ENCODE measurements around the gene CRYBB1.

Gene CRYBB1

DNA sequence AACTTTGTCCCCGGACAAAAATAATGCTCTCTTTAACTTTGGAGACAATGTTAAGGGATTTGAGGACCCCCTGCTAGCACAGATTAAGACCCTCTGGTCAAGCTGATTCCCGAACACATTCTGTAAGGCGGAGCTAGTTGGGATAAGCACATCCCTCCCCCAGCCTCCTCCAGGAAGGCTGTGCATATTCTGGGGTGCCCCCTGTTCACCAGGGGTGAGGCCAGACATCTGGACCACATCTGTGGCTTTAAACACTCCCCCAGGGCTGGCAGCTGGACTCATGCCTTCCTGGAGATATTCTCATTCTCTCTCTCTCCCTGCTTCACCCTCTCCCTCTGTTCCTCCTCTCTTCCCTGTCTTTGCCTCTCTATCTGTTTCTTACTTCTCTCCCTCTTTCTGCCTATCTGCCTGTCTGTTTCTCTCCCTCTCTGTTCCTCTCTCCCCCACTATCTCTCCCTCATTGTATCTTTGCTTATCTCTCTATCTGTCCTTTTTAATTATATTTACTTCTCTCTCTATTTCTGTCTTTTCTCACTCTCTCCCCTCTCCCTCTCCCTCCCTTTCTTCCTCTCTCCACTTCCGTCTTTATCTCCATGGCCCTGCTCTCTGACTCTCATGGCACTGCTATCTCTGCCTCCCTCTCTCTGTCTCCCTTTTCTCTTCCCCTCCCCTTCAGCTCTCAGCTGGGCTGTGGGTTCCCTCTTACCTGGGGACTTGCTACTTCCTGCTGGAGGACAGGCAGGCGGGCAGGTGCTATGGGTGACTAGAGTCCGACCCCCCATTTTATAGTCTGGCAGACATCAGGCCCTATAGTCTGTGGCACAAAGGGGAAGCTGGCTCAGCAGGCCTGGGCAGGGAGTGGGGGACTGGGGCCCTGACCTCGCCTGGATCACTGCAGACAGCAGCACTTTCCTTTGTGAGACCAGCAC is at the start of gene CRYBB1:
Gene CRYBB1, minus strand, starts transcription at position 757 of the 929 bp plus-strand sequence. CDS start 1,708 bp downstream, outside the sequence.
- no peak for DNase-seq (ENCODE audit: low read depth in 2 of 2)

DNA sequence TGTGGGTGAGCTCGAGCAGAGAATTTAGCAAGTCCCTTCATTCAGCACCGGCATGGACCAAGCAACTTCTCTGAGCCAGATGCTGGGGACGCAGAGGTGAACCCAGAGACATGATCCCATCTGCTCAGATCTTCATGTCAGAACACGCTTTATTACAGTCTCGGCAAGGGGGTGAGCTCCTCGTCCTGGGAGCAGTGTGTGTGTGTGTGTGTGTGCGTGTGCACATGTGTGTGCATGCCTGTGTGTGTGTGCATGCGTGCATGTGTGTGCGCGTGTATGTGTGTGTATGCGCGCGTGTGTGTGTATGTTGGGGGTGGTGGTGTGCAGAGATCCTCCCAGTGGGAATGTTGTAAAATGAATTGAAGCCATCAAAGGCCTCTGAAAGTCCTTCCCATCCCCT is 49.3 kb upstream of the CRYBB1 start:
- DNase-seq (ENCODE audit: low read depth in 2 of 2): no peak

- no peak for DNase-seq (ENCODE audit: low read depth in 2 of 2)
These were observed 48.0 kb upstream of the CRYBB1 start for GRCh38 chr22:26665813-26666231.

DNA sequence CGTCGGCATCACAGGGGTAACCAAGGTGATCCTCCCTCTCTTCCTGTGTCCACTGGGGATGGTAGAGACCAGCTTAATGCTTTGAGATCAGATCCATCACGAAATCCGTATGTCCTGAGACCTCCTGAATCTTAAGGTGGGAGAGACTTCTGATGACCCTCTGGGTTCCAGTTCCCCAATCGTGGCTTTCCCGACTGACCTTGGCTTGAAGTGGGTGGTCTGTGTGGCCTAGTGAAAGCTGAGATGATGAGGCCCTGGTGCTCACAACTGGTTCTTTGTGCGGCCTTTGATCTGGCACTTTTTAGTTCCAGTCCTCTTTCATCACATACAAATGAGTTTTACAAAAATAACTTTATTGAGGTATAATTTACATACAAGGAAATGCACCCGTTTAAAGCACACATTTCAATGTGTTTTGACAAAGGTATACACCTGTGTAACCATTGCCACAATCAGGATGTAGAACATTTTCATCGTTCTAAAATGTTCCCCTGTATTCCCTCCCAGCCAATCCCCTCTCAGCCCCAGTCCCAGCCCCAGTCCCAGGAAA is 45.6 kb upstream of the CRYBB1 start:
- no peak for DNase-seq (ENCODE audit: low read depth in 2 of 2)

DNA sequence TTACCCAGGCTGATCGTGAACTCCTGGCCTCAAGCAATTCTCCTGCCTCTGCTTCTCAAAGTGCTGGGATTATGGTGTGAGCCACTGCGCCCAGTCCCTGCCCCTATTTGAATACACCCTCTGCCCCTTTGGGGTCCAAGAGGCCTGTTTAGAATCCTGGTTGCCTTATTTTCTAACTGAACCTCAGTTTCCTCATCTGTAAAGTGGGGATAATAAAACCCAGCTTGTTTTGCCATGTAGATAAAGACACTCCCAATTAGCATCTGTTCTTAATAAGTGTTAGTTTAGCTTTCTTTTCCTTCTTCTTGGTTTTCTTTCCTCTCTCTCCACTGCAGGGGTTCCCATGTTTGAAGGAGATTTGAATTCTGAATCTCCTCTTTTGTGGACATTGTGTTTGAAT is 44.3 kb upstream of the CRYBB1 start:
- no peak for DNase-seq (ENCODE audit: low read depth in 2 of 2)

GRCh38 chr22:26660961-26661578 is 43.2 kb upstream of the CRYBB1 start:
- DNase-seq (ENCODE audit: low read depth in 2 of 2): no peak

DNA sequence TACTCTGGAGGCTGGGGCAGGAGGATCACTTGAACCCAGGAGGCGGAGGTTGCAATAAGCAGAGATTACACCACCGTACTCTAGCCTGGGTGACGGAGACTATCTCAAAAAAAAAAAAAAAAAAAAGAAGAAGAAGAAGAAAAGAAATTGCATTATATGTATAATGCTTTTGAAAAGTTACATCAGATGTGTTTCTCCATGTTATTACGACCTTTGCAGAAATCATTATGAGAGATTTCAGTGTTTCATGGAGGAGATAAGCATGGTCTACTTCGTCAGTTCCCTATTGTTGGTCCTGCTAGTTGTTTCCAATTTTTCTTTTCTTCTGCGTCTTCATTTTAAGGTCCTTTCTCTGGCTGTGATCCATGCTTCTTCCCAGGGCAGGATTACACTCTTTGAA is 42.5 kb upstream of the CRYBB1 start:
- no peak for DNase-seq (ENCODE audit: low read depth in 2 of 2)

DNA sequence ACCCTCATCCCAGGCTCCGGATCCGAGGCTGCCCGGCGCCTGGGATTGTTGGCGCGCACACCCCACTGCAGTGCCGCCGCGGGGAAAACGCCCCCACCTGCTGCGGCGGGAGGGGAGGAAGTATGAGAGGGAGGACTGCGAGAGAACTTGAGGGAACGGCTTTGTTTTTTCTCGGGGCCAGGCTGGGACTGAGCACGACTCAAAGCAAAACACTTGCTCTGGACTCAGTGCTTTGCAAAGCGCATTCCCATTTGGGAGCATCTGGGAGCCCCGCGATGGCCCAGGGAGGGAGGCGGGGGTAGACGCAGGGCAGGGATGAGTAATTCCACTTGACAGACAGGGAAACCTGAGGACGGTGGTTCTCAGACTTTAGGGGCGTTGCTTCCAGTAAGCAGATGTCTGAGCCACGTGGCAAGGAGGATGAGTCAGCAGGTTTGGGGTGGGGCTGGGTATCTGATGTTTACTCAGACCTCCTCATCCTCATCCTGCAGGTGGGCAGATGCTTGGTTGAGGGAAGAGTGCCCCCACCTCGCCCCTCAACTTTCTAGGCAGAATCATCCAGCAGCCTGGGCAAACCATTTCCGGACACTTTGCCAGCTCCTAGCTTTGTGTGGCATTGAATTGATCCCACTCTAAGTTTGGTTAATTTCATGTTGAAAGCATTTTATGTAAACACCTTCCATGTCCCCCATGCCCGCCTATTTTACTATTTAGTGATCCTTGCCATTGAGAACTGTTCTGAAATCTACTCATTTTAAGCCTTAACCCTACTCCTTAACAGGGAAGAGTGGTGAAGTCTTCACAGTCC is 41.0 kb upstream of the CRYBB1 start:
- DNase-seq (ENCODE audit: low read depth in 2 of 2): peak; percentile 57 to 58

DNA sequence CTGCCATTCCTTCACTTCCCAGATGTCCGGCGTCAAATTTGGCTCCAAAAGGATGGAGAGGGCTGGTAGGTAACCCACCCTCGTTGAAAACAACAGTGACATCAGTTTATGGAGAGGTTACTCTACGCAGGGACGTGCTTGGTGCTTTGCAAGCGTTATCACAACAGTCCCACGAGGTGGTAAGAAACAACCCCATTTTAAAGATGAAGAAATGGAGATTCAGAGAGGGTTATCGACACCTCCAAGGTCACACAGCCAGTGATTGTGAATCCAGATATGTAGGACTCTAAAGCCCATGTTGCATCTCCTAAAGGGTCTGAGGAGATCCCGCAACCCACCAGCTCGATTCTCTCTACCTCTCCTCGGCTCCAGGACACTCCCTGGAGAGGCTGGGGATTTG is 40.3 kb upstream of the CRYBB1 start:
- no peak for DNase-seq (ENCODE audit: low read depth in 2 of 2)

DNA sequence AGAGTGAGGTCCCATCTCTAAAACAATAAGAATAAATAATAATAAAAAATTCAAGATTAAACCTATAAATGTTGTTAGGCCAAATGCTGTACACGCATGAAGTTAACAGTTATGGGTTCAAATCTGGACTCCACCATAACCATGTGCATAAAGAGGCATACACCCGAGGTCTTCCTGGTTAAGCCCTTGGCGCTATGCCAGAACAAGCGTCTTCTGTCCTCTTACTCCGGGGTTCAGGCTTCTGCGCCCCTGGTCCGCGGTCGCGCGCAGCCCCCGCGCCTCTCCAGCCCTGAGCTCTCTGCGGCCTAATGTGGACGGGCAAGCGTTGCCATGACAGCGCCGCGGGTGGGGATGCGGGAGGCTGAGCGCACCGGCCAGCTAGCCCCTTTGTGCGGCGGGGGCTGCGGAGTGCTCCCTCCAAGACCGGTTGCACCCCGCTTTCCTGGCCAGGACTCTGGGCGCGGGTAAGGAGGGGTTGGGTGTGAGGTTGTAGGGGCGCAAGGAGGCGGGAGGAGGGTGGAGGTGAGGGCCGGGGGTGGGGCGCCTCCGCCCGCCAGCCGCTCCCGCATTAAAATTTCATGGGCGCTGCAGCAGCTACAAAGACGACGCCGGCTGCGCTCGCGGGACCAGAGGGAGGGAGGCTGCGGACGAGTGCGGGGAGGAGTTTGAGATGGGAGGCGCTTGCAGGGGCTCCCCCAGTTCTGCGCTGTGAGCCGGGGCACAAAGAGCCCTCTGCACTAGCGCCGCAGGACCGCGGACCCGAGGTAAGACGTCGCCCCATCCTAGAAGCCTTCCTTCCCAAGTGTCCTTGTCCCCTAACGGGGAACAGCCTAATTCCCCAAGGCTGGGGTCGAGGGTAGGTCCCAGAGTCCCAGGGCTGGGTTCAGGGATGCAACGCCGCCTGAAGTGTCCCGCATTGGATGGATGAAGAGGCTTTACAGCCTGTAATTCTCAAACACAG is 39.3 kb upstream of the CRYBB1 start, which contains the start of gene MIAT:
Gene MIAT, plus strand, starts transcription at position 698 of the 961 bp plus-strand sequence.
- DNase-seq (ENCODE audit: low read depth in 2 of 2): peak in 1 of 2 donors; percentile 51

DNA sequence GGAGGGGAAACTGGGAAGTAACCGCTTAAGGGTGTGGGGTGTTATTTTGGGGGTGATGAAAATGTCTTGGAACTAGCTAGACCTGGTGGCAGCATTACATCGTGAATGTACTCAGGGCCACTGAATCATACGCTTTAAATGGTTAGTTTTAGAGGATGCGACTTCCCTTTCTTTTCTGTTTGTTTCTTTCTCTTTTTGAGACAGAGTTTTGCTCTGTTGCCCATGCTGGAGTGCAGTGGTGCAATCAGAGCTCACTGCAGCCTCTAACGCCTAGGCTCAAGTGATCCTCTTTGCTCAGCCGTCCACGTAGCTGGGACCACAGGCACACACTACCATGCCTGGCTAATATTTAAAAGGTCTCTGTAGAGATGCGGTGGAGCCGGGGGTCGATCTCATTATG is 34.0 kb upstream of the CRYBB1 start:
- no peak for DNase-seq (ENCODE audit: low read depth in 2 of 2)

DNA sequence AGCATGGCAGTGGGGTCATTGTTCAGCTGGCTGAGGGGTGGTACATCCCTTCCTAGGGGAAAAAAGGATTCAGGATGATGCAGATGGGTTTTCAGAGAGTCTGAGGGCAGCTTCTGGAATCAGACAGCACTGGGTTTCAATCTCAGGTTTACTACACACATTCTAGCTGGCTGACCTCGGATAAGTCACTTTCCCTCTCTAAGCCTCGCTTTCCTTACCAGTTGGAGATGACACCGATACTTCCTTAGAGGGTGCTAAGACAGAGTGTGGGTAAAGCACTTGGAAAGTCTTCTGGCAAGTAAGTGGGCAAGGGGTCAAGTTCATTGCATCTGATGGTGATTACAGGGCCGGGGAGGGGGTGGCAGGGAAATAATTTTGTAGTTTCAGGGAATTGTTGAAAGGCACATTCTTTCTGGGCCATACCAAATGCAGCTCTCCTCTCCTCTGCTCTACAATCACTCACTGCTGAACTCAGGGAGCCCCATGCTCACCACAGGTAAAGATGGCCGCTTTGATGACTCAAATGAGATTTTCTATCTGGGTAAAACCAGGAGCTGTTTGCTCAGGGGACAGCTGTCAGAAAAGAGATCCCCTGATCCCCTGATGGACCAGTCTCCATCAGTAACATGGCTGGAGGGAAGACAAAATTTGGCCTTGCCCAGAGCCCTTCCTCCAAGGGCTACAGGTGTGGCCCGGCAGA is 33.0 kb upstream of the CRYBB1 start:
- DNase-seq (ENCODE audit: low read depth in 2 of 2): no peak

DNA sequence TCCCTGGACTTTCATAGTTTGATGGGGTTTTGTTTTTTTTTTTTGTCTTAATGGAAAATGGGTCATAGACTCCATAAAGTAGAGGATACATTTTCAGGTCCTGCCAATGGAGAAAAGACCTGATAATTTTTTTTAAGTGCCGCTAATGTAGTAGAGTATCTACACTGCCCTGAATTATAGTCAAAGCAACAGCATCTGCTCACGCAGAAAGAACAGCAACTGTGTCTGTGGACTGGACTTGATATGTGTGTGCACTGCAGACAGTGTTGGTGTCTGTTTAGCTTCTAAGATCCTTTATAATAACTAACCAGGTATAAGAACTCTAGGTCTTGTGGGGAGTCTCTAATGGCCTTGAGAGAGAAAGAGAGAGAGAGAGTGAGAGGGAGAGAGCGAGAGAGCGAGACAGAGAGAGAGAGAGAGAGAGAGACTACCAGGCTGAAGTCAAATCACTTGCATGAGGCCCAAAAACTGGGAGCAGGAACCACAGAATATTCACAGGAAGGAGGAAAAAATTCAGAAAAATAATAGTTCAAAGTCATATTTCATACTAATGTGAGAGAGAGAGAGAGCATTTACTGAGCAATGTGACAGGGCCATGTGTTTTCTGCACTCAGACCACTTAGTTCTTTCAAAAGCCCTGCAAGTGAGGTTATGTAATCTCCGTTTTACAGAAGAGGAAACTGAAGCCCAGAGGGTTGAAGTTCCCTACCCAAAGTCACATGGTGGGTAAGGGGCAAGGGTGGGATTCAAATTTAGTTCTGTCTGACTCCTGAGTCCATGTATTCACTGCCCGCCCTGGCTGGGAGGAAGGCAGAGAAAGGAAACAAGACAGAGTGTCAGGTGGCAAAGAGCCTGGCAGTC is 30.9 kb upstream of the CRYBB1 start:
- no peak for DNase-seq (ENCODE audit: low read depth in 2 of 2)

- DNase-seq (ENCODE audit: low read depth in 2 of 2): peak in 1 of 2 donors; percentile 24
These were observed 30.2 kb upstream of the CRYBB1 start for GRCh38 chr22:26648011-26648497.

DNA sequence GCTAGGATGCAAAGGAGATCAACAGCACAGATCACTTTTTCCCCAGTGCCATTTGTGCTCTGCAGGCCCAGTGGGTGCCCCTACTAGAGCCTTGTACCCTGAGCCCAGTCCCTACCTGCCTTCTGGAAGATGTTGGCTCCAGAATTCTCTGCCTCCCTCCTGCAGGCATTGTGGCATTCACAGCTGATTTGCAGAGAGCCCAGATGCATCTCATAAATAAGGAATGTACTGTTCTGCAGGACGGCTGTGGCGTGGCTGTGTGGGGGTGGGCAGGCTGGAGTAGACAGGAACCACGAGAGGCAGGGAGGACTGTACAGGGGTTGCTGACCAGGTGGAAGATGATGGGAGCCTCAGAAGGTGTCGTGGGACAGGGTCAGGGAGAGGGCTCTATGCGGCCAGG is 28.3 kb upstream of the CRYBB1 start:
- no peak for DNase-seq (ENCODE audit: low read depth in 2 of 2)

DNA sequence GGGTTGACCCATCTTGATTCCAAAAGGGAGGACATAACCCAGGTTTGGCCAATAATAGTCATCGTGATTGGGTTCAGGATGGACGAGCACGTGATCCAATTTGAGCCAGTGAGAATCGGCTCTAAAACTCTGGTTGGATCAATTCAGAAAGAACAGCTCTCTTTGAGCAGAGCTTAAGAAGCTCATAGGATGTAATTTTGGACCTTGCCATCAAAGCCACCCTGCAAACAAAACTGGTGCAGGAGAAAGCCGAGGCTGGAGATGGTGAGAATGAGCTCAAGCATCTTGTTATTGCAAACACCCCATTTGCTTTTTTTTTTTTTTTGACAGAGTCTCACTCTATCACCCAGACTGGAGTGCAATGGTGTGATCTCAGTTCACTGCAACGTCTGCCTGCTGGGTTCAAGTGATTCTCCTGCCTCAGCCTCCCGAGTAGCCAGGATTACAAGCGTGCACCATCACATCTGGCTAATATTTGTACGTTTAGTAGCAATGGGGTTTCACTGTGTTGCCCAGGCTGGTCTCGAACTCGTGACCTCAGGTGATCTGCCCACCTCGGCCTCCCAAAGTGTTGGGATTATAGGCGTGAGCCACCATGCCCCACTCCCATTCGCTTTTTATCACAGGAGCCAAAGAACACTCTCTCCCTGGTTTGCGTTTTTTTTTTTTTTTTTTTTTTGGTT is 25.7 kb upstream of the CRYBB1 start:
- DNase-seq (ENCODE audit: low read depth in 2 of 2): no peak

DNA sequence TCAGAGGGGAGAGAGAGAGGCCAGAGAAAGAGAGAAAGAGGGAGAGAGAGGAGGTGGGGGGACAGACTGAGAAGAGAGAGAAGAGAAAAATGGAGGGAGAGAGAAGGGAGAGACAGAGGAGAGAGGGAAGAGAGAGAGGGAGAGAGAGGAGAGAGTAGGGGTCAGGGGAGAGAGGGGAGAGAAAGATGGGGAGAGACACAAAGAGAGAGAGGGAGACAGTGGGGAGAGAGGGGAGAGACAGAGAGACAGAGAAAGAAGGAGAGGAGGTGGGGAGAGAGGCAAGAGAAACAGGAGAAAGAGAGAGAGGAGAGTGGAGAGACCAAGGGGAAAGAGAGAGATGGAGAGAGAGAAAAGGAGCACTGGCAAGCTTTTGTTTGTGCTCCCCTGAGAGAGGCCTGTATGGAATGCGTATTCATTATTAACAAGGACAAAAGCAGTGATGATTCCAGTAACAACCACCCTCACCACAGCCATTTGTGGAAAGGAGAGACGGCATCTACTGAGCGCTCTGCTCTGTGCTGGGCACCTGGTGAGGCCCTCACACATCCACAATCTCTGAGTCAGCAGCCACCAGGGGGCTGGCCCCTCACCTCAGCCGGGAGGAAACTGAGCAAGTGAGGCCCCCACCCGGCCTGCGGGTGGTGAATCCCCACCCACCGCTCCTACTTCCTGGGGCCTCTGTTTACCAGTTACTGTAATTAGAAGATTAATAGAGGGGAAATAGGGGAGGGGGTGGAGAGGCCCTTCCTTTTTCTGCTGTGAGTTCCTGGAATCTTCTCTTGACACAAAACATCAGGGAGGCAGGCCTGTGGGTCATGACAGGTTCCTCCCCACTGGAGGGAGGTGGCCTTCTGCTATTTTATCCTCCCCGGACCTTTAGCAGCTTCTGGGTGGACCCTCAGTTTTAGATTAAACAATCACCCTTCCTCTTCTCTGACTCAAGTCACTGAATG is 24.9 kb upstream of the CRYBB1 start:
- DNase-seq (ENCODE audit: low read depth in 2 of 2): peak; percentile 65 to 69
